ENCODE measurements around the gene NEDD4L. TPM values are rescaled to one million over a fixed set of nuclear protein-coding genes. Genes with fewer than 3 reads are reported as not detected.

NEDD4L gene
- total RNA-seq, 1 donor from 2014 or later, result 3.7 TPM

- intact Hi-C loops (cut with micrococcal nuclease), result no loop called here
Observed at GRCh38 chr18:58177004-58177717, 133.1 kb downstream of the NEDD4L start.

GRCh38 chr18:58177896-58178470 lies 134.0 kb downstream of the NEDD4L start:
- intact Hi-C loops (cut with micrococcal nuclease), result no loop called here

DNA sequence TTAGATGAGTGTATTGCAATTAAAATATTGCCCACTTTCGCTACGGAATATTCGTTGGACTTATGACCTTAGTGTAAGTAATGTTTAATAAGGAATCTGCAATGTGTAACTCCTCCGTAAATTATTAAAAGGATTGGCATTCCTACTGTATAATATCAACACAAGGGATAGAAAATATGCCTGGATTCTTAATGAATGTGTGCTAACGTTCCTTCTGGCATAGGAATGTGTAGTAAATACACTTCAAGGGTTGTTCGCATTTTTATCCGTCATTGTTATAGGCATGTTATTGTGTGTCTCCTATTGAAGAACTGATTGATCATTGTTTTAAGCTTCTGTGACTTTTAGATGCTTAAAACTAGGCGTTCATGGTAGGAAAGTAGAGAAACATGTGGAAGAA lies 134.5 kb downstream of the NEDD4L start:
- intact Hi-C loops (cut with micrococcal nuclease), result no loop called here

- intact Hi-C loops (cut with micrococcal nuclease), result loop anchor here (1.0 to 5.0 kb wide), 2 partner anchors 137 to 142 kb away; no protein-coding TSS in a partner anchor
Observed at GRCh38 chr18:58180172-58180571, 136.1 kb downstream of the NEDD4L start.

DNA sequence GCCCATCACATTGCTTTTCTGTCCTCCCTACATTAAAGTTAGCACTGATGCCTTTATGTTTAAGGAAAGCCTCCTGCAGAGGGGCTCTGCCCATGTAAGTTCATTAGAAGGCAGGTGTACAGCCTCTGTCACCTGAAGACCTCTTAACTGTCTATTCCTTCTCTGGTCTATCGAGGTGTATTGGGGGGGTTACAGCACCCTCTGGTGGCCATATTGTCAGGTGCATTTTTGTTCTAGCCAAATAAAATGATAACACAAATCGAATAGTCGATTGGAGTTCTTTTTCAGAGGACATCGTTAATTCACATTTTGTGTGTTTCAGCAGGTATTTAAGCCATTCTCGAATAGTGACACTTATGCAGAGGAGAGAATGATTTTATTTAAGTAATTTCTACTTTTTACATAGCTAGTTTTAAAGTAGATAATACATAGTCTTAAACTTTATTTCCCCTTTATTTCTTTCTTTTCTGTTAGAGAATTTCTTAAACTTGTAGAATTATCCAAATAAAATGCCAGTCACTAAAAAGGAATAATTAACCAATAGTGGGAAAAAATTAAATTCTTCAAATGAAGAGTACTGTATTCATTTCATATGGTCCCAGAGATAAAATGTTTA lies 136.8 kb downstream of the NEDD4L start:
- intact Hi-C loops (cut with micrococcal nuclease), result loop anchor here (1.0 to 5.0 kb wide), 2 partner anchors 138 to 141 kb away; no protein-coding TSS in a partner anchor

GRCh38 chr18:58181988-58182387 lies 138.0 kb downstream of the NEDD4L start:
- intact Hi-C loops (cut with micrococcal nuclease), result loop anchor here (5.0 kb wide), 1 partner anchor 140 kb away; no protein-coding TSS in a partner anchor

- intact Hi-C loops (cut with micrococcal nuclease), result loop anchor here (5.0 kb wide), 1 partner anchor 139 kb away; no protein-coding TSS in a partner anchor
Observed at GRCh38 chr18:58183226-58183625, 139.2 kb downstream of the NEDD4L start.

DNA sequence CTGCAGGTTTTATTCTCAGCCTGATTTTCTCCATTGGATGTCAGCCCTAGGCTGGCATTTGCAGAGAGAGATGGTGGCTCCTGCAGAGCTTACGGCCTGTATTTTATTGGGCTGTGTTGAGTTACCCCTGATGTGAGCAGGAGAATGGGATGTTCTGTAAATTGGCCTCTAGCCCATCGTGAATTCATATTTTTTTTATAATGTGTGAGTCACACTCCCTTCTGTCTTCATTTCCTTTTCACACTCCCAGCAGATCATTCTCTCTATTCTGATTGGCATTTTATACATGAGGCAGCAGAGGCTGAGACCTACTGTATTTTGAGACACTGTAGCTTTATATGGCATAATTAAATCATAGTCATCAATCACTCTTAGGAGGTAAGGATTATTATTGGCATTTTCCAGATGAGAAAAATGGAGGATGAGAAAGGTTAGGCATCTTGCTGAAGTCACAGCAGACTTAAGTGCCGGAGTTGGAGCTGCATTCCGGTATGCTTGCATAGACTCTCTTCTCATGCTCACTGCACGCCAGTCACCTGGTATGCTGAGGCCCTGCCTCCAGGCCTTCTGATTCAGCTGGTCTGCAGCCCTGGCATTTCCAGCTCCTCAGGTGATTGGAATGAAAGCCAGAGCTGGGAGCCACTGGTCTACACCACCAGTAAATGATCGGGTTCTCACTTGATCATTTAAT lies 142.4 kb downstream of the NEDD4L start:
- intact Hi-C loops (cut with micrococcal nuclease), result no loop called here

DNA sequence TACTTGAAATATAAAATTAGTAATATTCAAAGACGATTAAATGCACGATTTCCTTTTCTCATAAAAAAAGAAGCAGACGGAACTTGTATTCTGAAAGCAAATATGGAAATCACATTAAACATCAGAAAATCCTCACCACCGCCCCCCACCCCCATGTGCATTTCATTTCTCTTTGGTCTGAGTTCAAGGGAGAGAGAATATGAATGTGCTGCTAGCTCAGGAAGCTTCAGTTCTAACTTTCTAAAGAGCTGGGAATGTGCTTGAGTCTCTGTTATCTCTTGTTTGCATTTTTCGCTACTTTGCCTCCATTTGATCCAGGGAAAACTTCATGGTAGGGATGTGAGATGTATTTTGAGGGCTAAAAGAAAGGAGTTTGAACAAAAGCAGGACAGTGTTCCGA lies 143.6 kb downstream of the NEDD4L start:
- intact Hi-C loops (cut with micrococcal nuclease), result no loop called here

DNA sequence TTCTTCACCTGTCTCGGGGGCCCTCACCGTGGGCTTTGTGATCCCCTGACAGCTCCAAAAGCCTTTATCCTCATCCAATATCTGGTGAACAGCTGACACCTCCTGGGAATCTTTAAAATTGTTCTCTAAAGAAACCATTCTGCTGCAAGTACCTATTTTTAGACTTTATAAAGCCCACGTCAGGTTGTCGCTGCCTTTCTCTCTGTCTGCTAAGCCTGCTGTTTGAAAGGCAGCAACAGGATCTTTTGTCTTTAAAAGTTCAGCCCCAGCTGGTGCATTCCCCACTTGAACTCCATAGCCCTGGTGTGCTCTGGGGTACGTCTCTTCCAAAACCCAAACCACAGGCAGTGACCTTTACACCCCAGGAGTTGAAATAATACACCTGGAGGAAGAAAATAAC lies 145.0 kb downstream of the NEDD4L start:
- intact Hi-C loops (cut with micrococcal nuclease), result no loop called here

GRCh38 chr18:58190842-58191530 lies 147.0 kb downstream of the NEDD4L start:
- intact Hi-C loops (cut with micrococcal nuclease), result no loop called here

GRCh38 chr18:58191626-58192025 lies 147.6 kb downstream of the NEDD4L start:
- intact Hi-C loops (cut with micrococcal nuclease), result no loop called here

DNA sequence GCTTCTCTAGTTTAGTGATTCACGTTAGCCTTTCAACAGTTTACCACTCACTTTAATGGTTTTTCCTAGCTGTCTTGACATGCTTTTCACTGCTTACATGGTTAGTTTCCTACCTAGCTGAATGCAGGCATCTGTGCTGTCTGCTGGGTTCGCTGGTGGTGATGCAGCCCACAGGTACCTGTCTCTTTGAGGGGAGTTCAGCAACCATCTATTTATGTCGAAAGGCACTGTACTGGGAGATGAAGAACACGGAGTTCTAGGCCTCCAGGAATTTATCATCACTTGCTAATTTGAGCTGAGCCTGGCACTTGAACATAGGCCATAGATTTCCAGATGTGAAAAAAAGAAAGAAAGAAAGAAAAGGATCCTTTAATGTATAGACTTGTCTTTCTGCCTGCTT lies 148.5 kb downstream of the NEDD4L start:
- intact Hi-C loops (cut with micrococcal nuclease), result no loop called here

GRCh38 chr18:58194028-58194427 lies 150.0 kb downstream of the NEDD4L start:
- intact Hi-C loops (cut with micrococcal nuclease), result no loop called here

GRCh38 chr18:58195278-58195765 lies 151.3 kb downstream of the NEDD4L start:
- intact Hi-C loops (cut with micrococcal nuclease), result no loop called here

DNA sequence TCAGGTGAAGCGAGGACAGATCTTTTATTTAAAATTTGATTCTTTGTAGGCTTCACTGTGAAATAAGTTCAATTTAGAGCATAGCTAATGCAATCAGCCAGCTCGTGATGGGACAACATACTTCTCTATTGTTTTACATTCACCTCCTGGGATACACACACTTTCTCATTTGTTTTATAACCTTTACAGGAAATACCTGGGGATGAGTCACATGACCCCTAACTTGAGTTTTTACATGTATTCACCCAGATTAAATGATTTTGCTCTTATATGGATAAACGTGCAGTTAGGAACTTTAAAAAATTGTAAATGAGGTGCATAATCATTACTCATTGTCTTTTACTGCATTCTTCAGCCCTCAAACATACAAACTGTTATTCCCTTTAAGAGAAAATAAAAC lies 152.1 kb downstream of the NEDD4L start:
- intact Hi-C loops (cut with micrococcal nuclease), result no loop called here

DNA sequence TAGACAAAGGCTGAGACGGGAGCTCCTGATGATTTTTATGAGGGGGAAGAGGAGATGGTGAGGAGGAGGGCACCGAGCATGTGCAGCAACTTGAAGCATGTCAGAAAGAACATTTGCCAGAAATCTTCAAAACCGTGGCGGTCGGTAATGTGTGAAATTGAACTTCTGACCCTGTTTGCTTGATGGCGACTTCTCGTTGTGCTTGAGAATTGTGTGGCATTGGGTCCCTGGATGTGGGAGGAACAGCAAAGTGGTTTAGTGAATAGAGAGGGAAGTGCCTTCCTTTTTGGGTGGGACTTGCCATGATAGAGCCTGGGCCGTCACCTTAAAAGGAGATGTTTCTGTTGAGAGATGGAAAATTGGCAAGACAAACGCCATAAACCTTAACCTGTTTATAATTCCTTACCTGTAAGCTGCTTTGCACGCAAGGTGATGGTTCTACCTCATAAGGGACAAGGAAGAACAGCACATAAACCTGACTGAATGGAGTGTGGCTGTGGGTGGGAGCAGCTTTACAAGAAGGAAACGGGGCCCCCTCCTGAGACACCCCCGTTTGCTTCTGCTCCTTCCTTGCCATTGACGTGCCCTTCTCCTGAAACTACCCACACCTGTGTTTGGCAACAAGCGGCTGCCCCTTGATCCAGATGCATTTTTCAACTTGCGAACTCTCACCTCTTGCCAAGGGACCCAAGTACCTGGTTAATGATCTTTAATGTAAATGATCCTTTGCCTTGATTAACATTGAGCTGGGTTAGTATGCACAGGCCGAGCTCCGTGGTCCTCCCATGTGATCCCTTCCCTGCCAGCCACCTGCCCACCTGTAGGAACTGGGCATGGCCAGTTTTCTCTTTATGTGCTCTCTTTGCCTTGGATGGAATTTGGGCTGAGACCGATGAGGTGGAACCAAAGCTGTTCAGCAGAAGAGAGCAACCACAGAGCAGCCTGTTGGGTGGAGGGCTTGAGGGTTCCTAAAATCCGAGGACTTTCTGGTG lies 153.2 kb downstream of the NEDD4L start:
- intact Hi-C loops (cut with micrococcal nuclease), result no loop called here

DNA sequence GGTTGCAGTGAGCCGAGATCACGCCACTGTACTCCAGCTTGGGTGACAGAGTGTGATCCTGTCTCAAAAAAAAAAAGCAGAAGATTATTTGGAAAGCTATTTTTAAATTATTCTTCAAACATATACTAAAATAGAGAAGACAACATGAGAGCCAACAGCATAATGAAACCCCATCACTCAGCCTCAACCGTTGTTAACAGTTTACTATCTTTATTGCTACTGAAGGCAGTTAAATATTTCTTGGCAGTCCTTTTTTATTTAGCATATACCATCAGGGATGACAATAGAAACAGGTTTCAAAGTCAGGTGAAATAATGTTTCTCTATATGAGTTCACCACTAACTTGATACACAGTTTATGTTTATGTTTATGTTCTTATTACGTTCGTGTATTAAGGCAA lies 157.2 kb downstream of the NEDD4L start:
- intact Hi-C loops (cut with micrococcal nuclease), result no loop called here

DNA sequence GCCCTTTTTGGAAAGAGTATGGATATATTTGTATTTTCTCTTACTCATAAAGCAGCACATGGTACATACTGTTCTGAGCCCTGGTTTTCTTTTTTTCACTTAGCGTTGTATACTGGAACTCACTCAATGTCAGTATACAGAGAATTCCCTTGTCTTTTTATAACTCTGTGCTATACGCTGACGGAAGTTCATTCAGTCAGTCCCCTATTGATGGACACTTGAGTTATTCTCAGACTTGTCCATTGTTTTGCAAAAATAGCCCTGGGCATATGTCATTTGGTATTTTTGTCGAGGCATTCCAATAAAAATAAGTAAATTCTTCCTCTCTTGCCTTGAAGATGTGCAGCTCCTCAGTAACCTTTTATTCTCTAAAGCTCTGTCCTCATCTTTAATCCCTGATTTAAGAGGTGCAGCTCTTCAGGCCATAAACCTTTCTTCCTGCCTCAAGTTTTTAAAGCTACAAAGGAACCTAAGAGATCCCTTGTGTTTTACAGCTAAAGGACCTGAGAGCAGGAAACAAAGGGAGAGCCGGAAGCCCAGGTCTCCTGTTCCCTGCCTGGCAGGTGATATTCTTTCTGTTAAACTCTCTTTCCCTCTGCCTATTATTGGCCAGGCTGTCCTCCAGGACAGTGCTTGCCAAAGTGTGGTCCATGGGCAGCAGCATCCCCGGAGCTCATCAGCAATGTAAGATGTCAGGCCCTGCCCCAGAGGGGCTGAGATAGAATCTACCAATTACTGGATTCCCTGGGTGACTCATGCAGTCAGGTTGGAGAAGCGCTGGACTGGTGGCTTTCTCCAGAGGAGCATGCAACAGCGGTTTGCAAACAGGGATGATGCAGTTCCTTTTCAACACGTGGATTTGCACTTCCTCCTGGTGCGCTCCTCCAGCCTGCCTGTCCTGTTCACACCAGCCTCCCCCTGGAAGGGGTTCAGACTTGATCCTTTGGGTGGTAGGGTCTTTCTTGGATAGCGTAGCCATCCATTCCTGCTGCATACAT lies 158.0 kb downstream of the NEDD4L start:
- intact Hi-C loops (cut with micrococcal nuclease), result no loop called here

Measured in T-helper 2 cell treated with Interferon-gamma antibody and Interleukin-4, amounts not matched to agents 100 ng/mL and 5 ng/mL, for 36 hours (primary cell).